GM21447 (cell line): Measurements from ENCODE around the gene OR10V1.
A peak's percentile ranks its signal among the peaks of the same experiment; 100 is the strongest.

ENCODE experiments used
- ATAC-seq: cut with Tn5 transposase; IDR thresholded peaks from one replicate; pipeline ENCODE4 v1.9.1; 2021; ENCODE audit not compliant: unreplicated experiment

OR10V1 gene

DNA sequence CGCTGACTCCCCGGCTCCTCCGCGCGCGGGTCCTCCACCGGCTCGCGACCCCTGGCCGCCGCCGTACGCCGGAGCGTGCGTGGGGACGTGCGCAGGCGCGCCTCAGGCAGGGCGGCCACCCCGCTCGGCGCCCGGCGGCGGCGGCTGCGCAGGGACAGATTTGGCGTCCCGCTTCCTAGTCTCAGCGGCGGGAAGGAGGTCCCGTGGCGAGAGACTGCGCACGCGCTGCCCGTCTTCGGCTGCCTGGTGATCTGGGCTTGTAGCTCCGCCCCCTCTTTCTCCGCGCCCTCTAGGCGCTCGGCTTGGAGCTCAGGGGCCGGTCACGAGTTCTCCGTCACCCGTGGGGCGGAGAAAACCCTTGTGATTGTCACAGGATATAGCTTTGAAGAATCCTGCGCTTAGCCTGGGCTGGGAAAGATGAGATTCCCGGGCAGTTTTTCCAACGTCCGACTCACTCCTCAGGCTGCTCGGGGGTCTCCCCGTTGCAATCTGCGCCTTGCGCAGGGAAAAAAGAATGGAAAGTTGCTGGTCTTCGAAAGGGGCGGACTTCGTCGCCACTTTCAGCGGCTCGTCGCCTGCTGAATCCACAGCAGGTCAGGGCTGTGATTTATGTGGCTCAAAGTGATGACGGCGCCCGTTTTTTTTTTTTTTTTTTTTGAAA is 44.6 kb downstream of the OR10V1 start, which contains the start of gene PATL1:
TSS of gene PATL1 (minus strand) at position 88 of the 661 bp plus-strand sequence. CDS start 142 bp downstream, outside the sequence.
- ATAC-seq = peak; percentile 93

DNA sequence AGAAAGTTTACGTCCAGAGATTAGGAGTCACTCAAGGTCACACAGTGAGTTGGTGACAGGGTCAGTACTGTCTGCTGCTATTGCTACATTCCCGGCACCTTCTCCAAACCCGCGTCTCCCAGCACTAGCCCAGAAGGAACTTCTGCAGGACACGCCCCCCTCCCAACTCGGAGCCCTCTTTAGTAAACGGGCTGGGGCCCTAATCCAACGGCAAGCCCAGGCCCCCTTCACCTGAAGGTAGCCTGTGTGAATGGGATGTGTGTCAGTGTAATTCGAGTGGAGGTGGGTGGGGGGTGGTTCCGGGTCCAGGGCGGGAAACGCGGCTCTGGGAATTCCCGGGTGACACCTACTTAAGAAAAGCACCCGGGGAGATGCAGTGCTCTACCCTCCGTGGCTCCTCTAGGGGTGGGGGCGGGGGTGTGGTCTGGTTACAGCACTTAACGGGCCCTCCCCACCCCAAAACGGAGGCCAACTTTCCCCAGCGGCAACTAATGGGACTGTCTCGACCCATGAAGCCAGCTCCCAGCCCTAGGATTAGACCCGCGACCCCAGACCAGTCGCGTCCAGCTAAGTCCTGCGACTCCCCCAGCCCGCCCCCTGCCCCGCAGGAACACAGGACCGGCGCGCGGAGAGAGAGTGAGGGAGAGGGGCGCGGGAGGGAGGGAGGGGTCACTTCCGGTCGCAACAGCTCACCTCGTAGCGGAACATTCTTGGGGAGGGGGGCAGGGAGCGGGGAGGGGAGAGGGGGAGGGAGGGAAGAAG is 45.3 kb downstream of the OR10V1 start:
- ATAC-seq = peak; percentile 27

DNA sequence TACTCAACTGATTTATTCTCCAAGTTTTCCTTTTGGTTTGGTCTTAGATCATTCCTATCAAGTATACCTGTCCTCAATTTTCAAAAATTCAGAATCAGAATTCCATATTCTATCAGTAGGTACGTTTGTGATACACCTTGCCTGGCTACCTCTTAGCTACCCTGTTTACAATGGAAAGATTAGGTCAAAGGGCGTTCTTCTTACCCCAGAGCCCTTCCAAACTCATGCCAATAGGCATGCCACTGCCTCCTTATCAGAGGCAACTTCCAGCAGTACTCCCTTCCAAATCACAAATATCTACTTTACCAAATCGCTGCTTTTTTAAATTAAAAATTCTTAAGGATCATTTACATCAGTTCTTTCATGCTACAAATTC is 45.8 kb downstream of the OR10V1 start:
- no peak for ATAC-seq

DNA sequence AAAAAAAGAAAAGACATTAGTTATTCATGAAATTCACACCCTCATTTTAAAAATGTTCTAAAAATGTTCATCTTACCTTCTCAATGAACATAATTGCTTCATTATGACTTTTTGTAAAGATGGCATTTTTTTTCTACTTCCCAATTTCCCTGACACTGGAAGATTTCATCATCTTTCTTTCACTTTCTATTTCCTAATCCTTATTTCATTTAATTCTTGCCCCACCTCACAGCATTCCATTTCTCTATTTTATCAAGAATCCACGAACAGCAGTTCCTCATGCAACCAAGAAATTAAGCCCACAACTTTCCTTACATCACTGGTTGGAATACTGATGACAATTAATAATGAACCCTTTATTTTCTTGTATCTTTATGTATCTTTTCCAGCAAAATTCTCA is 46.7 kb downstream of the OR10V1 start:
- ATAC-seq = no peak
